Embryonic facial prominence (tissue), 1 donor: ENCODE measurements around the gene ABI1.

Experiments used
- DNase-seq: peaks from one replicate; pipeline ENCODE4 v3.0.0-alpha.2; 2016; ENCODE audit errors: extremely low spot score

ABI1 gene

GRCh38 chr10:26854524-26854923, 6.2 kb downstream of the ABI1 start:
- DNase-seq: no peak

GRCh38 chr10:26844396-26844975, 16.3 kb downstream of the ABI1 start:
- no peak for DNase-seq

GRCh38 chr10:26843736-26844135, 17.0 kb downstream of the ABI1 start:
- DNase-seq: no peak

GRCh38 chr10:26841733-26842317, 18.9 kb downstream of the ABI1 start:
- no peak for DNase-seq

GRCh38 chr10:26840938-26841732, 19.6 kb downstream of the ABI1 start:
- no peak for DNase-seq

GRCh38 chr10:26839966-26840627, 20.7 kb downstream of the ABI1 start:
- peak; percentile 42 for DNase-seq

GRCh38 chr10:26837139-26837538, 23.6 kb downstream of the ABI1 start:
- DNase-seq: no peak

GRCh38 chr10:26835025-26835424, 25.7 kb downstream of the ABI1 start:
- no peak for DNase-seq

- no peak for DNase-seq
Observed at GRCh38 chr10:26832960-26833359, 27.8 kb downstream of the ABI1 start.

GRCh38 chr10:26831936-26832335, 28.8 kb downstream of the ABI1 start:
- DNase-seq: no peak

- no peak for DNase-seq
Observed at GRCh38 chr10:26829810-26830515, 30.8 kb downstream of the ABI1 start.

- DNase-seq: no peak
Observed at GRCh38 chr10:26824015-26824690, 36.6 kb downstream of the ABI1 start.

GRCh38 chr10:26821699-26822570, 38.8 kb downstream of the ABI1 start:
- DNase-seq: no peak

GRCh38 chr10:26815500-26815899, 45.3 kb downstream of the ABI1 start:
- DNase-seq: no peak

GRCh38 chr10:26810435-26811026, 50.2 kb downstream of the ABI1 start:
- DNase-seq: no peak

- no peak for DNase-seq
Observed at GRCh38 chr10:26809973-26810372, 50.8 kb downstream of the ABI1 start.

GRCh38 chr10:26807532-26807931, 53.2 kb downstream of the ABI1 start:
- DNase-seq: no peak

GRCh38 chr10:26806557-26806956, 54.2 kb downstream of the ABI1 start:
- no peak for DNase-seq

GRCh38 chr10:26805567-26806245, 55.1 kb downstream of the ABI1 start:
- no peak for DNase-seq
